MM.1S (cell line): ENCODE data around the gene RICTOR.

Source experiments
- DNase-seq: peaks from one replicate; pipeline ENCODE4 v3.0.0-alpha.2; 2015
- H2AFZ ChIP-seq: fragments of 300-600 bp; sonication (generic); 2 replicates; pipeline ENCODE4 v1.6.0; 2016; ENCODE audit warnings: antibody characterized with exemption, low read length
- H3F3A ChIP-seq: fragments of 300-600 bp; sonication (generic); 2 replicates; pipeline ENCODE4 v1.6.1; 2016; ENCODE audit warnings: mild to moderate bottlenecking, antibody characterized with exemption, low read length, moderate library complexity, mixed read lengths; ENCODE audit not compliant: insufficient read depth
- H3K27ac ChIP-seq: fragments of 300-600 bp; sonication (generic); 2 replicates; pipeline ENCODE4 v1.5.1; 2016; ENCODE audit warnings: mild to moderate bottlenecking, low read length
- H3K27me3 ChIP-seq: fragments of 300-600 bp; sonication (generic); replicated peaks from 2 replicates; pipeline ENCODE4 v1.6.0; 2016; ENCODE audit warnings: low read length; ENCODE audit not compliant: insufficient read depth
- H3K36me3 ChIP-seq: fragments of 300-600 bp; sonication (generic); replicated peaks from 2 replicates; pipeline ENCODE4 v1.6.1; 2016; ENCODE audit warnings: mild to moderate bottlenecking, low read length, mixed read lengths; ENCODE audit not compliant: insufficient read depth
- H3K4me1 ChIP-seq: fragments of 300-600 bp; sonication (generic); 2 replicates; pipeline ENCODE4 v1.6.1; 2016; ENCODE audit warnings: low read length, mixed read lengths
- H3K4me2 ChIP-seq: fragments of 300-600 bp; sonication (generic); 2 replicates; pipeline ENCODE4 v1.6.0; 2016; ENCODE audit warnings: low read depth, low read length
- H3K4me3 ChIP-seq: fragments of 300-600 bp; sonication (generic); 2 replicates; pipeline ENCODE4 v1.5.1; 2016; ENCODE audit warnings: low read length, mixed read lengths
- H3K79me2 ChIP-seq: fragments of 300-600 bp; sonication (generic); 2 replicates; pipeline ENCODE4 v1.6.1; 2016; ENCODE audit warnings: mixed run types, low read length, mixed read lengths
- H3K9ac ChIP-seq: fragments of 300-600 bp; sonication (generic); 2 replicates; pipeline ENCODE4 v1.6.1; 2016; ENCODE audit warnings: low read length, mixed read lengths
- H3K9me2 ChIP-seq: fragments of 300-600 bp; sonication (generic); replicated peaks from 2 replicates; pipeline ENCODE4 v1.6.1; 2016; ENCODE audit warnings: mild to moderate bottlenecking, low read length, mixed read lengths; ENCODE audit not compliant: insufficient read depth
- H3K9me3 ChIP-seq: fragments of 300-600 bp; sonication (generic); replicated peaks from 2 replicates; pipeline ENCODE4 v1.6.1; 2016; ENCODE audit warnings: mild to moderate bottlenecking, low read length, mixed read lengths; ENCODE audit not compliant: insufficient read depth
- H4K20me1 ChIP-seq: fragments of 300-600 bp; sonication (generic); 2 replicates; pipeline ENCODE4 v1.6.1; 2016; ENCODE audit warnings: mild to moderate bottlenecking, low read length, moderate library complexity, mixed read lengths; ENCODE audit not compliant: insufficient read depth
- EZH2 ChIP-seq: fragments of 300-600 bp; sonication (generic); optimal IDR thresholded peaks from 2 replicates; pipeline ENCODE3; 2017; ENCODE audit warnings: low read depth, mild to moderate bottlenecking, antibody characterized with exemption, low read length, mixed read lengths
- EZH2phosphoT487 ChIP-seq: fragments of 300-600 bp; sonication (generic); IDR thresholded peaks from 2 replicates; pipeline ENCODE4 v1.6.1; 2018; ENCODE audit warnings: antibody characterized with exemption, low read length
- TF ChIP-seq, protein P1 (sequence below): fragments of 300-600 bp; sonication (generic); IDR thresholded peaks from 2 replicates; pipeline ENCODE4 v1.5.1; 2016; ENCODE audit warnings: antibody characterized with exemption, low read length, mixed read lengths

RICTOR gene

GRCh38 chr5:38922199-38922598, 152.0 kb downstream of the RICTOR start:
- H3K36me3 ChIP-seq: no peaks in the 10 kb centered on the region
- peaks cover 7% of the 10 kb centered on the region; the same call in 1 of the 2 replicates for H3K4me1 ChIP-seq
- H3K9ac ChIP-seq: no peak overlapping the region
- H3K9me2 ChIP-seq: no peaks in the 10 kb centered on the region
- H3K9me3 ChIP-seq: no peaks in the 10 kb centered on the region
- no peak for TF ChIP-seq EZH2phosphoT487
- TF ChIP-seq, protein P1, sequence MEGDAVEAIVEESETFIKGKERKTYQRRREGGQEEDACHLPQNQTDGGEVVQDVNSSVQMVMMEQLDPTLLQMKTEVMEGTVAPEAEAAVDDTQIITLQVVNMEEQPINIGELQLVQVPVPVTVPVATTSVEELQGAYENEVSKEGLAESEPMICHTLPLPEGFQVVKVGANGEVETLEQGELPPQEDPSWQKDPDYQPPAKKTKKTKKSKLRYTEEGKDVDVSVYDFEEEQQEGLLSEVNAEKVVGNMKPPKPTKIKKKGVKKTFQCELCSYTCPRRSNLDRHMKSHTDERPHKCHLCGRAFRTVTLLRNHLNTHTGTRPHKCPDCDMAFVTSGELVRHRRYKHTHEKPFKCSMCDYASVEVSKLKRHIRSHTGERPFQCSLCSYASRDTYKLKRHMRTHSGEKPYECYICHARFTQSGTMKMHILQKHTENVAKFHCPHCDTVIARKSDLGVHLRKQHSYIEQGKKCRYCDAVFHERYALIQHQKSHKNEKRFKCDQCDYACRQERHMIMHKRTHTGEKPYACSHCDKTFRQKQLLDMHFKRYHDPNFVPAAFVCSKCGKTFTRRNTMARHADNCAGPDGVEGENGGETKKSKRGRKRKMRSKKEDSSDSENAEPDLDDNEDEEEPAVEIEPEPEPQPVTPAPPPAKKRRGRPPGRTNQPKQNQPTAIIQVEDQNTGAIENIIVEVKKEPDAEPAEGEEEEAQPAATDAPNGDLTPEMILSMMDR: peak; percentile 83
- H2AFZ ChIP-seq: no peak overlapping the region
- peak; percentile 24 for DNase-seq
- no peak overlapping the region for H3K27ac ChIP-seq
- no peaks in the 10 kb centered on the region for H4K20me1 ChIP-seq
- H3K27me3 ChIP-seq: no peaks in the 10 kb centered on the region
- H3K79me2 ChIP-seq: no peaks in the 10 kb centered on the region
- H3K4me2 ChIP-seq: no peak overlapping the region
- H3F3A ChIP-seq: no peaks in the 10 kb centered on the region
- no peak overlapping the region for H3K4me3 ChIP-seq

- H4K20me1 ChIP-seq: no peaks in the 10 kb centered on the region
- no peak for DNase-seq
- H3K9me3 ChIP-seq: no peaks in the 10 kb centered on the region
- H3K4me2 ChIP-seq: no peak overlapping the region
- H3K36me3 ChIP-seq: no peaks in the 10 kb centered on the region
- H3K79me2 ChIP-seq: no peaks in the 10 kb centered on the region
- H2AFZ ChIP-seq: no peak overlapping the region
- no peak overlapping the region for H3K9ac ChIP-seq
- no peak overlapping the region for H3K27ac ChIP-seq
- H3K4me3 ChIP-seq: no peak overlapping the region
- H3F3A ChIP-seq: no peaks in the 10 kb centered on the region
- no peak for TF ChIP-seq EZH2phosphoT487
- TF ChIP-seq EZH2: no peak
- TF ChIP-seq, protein P1: no peak
- no peaks in the 10 kb centered on the region for H3K27me3 ChIP-seq
- H3K9me2 ChIP-seq: no peaks in the 10 kb centered on the region
- H3K4me1 ChIP-seq: peaks cover 7% of the 10 kb centered on the region; the same call in 1 of the 2 replicates
These were observed 153.0 kb downstream of the RICTOR start for GRCh38 chr5:38921174-38921573.

DNA sequence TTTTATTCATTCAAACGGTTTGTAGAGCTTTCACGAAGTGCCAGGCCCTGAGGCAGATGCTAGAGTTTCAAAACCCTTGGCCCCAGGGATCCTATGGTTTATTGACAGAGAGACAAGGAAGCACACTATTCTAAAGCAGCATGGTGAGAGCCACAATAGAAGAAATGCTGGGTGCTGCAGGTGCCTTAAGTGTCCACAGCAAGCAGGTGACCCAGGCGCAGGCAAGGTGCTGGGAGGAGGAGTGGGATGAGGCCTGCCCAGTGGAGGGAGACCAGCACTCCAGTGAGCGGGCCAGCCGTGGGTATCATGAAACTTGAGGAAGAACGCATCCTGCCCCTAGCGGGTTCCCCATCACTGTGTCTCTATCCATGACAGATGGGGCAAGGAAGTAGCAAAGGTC, 157.4 kb downstream of the RICTOR start:
- no peak overlapping the region for H3K9ac ChIP-seq
- no peak for DNase-seq
- no peaks in the 10 kb centered on the region for H4K20me1 ChIP-seq
- H3K4me2 ChIP-seq: no peak overlapping the region
- no peak overlapping the region for H3K4me3 ChIP-seq
- no peak overlapping the region for H2AFZ ChIP-seq
- H3K9me2 ChIP-seq: no peaks in the 10 kb centered on the region
- no peaks in the 10 kb centered on the region for H3K4me1 ChIP-seq
- TF ChIP-seq, protein P1: no peak
- TF ChIP-seq EZH2 (no peak), EZH2phosphoT487 (no peak)
- H3K79me2 ChIP-seq: no peaks in the 10 kb centered on the region
- no peak overlapping the region for H3K27ac ChIP-seq
- H3K36me3 ChIP-seq: no peaks in the 10 kb centered on the region
- H3F3A ChIP-seq: no peaks in the 10 kb centered on the region
- H3K9me3 ChIP-seq: no peaks in the 10 kb centered on the region
- no peaks in the 10 kb centered on the region for H3K27me3 ChIP-seq
